ENCODE results near the gene ATR.
"Not testable (repeated sequence)": the region's sequence is repeated elsewhere in the genome, so short reads cannot be mapped to it uniquely, and the experiment has no call there.

GRCh38 chr3:142552579-142552978 is 26.0 kb downstream of the ATR start:
- not testable (repeated sequence) for TF ChIP-seq ZFP36 (IDR thresholded peaks at IDR 0.05; ENCODE audit: borderline replicate concordance, partially characterized antibody); CTCF (IDR thresholded peaks at IDR 0.05); POLR2A (IDR thresholded peaks at IDR 0.05; ENCODE audit: low read length); REST (IDR thresholded peaks at IDR 0.05); CHD2 (IDR thresholded peaks at IDR 0.05; ENCODE audit: low read length, partially characterized antibody)
